ENCODE data around the gene UROS. TPM values are rescaled to one million over a fixed set of nuclear protein-coding genes. Genes with fewer than 3 reads are reported as not detected.

The UROS gene
- total RNA-seq, 2 donors from 2014 or later = 29.0 to 30.7 TPM

GRCh38 chr10:125757742-125758141, 65.3 kb downstream of the UROS start:
- H3K9me3 ChIP-seq (ENCODE audit: control insufficient read depth, low read length, poor library complexity, severe bottlenecking) = no peaks in the 10 kb centered on the region
- H3K27me3 Mint-ChIP-seq = no peaks in the 10 kb centered on the region
- H3K4me1 Mint-ChIP-seq = peaks cover 22% of the 10 kb centered on the region
- peaks cover 25% of the 10 kb centered on the region for H3K36me3 Mint-ChIP-seq (ENCODE audit: low read depth)
- peak overlapping the region; percentile 30 for H3K27ac Mint-ChIP-seq
- ATAC-seq (no peak), DNase-seq (no peak)
- no peak overlapping the region for H3K4me3 Mint-ChIP-seq

GRCh38 chr10:125756853-125757487, 66.1 kb downstream of the UROS start:
- H3K4me1 Mint-ChIP-seq = peaks cover 22% of the 10 kb centered on the region
- H3K4me3 Mint-ChIP-seq = no peak overlapping the region
- ATAC-seq = no peak
- no peaks in the 10 kb centered on the region for H3K27me3 Mint-ChIP-seq
- no peak overlapping the region for H3K27ac Mint-ChIP-seq
- peaks cover 25% of the 10 kb centered on the region for H3K36me3 Mint-ChIP-seq (ENCODE audit: low read depth)
- H3K9me3 ChIP-seq (ENCODE audit: control insufficient read depth, low read length, poor library complexity, severe bottlenecking) = no peaks in the 10 kb centered on the region
- no peak for DNase-seq

- Mint-ChIP-seq H3K4me1 (peaks cover 24% of the 10 kb centered on the region), H3K36me3 (ENCODE audit: low read depth) (peaks cover 23% of the 10 kb centered on the region), H3K27ac (peak overlapping the region; percentile 48), H3K4me3 (no peak overlapping the region), H3K27me3 (no peaks in the 10 kb centered on the region)
- DNase-seq = no peak
- ATAC-seq = no peak
- H3K9me3 ChIP-seq (ENCODE audit: control insufficient read depth, low read length, poor library complexity, severe bottlenecking) = no peaks in the 10 kb centered on the region
Measured at GRCh38 chr10:125756196-125756595, 66.9 kb downstream of the UROS start.

DNA sequence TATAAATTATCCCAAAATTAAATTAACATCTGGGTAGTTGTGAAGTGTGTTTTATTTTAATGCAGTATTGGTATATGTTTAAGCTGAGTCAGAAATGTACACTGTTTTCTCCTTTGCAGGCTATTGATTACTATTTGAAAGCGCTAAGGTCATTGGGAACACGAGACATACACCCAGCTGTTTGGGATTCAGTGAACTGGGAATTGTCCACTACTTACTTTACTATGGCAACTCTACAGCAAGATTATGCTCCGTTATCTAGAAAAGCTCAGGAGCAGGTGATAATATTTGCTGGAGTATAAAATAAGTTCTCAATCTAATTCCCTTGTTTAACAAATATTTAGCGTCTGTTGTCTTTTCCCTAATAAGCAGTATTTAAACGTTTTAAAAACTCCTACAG, 75.6 kb downstream of the UROS start:
- Mint-ChIP-seq H3K36me3 (ENCODE audit: low read depth) (peaks cover 10% of the 10 kb centered on the region), H3K4me3 (no peak overlapping the region), H3K27ac (no peak overlapping the region), H3K27me3 (no peaks in the 10 kb centered on the region), H3K4me1 (peaks cover 2% of the 10 kb centered on the region)
- DNase-seq (no peak), ATAC-seq (no peak)
- no peaks in the 10 kb centered on the region for H3K9me3 ChIP-seq (ENCODE audit: control insufficient read depth, low read length, poor library complexity, severe bottlenecking)

DNA sequence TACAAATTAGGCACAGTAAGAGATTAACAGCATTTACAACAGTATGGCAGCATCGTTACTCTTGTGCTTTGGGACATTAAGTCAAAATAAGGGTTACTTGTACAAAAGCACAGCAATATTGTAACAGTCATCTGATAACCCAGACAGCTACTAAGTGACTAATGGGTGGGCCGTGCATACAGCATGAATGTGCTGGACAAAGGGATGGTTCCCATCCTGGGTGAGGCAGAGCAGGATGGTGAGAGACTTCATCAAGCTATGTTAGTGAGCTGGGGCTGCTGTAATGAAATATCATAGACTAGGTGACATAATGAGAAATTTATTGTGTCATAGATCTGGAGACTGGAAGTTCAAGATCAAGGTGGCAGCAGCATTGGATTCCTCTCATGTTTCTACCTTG, 78.1 kb downstream of the UROS start:
- H3K4me3 Mint-ChIP-seq = no peak overlapping the region
- DNase-seq = no peak
- no peak for ATAC-seq
- no peaks in the 10 kb centered on the region for H3K9me3 ChIP-seq (ENCODE audit: control insufficient read depth, low read length, poor library complexity, severe bottlenecking)
- H3K4me1 Mint-ChIP-seq = peaks cover 4% of the 10 kb centered on the region
- peaks cover 12% of the 10 kb centered on the region for H3K36me3 Mint-ChIP-seq (ENCODE audit: low read depth)
- peak overlapping the region; percentile 61 for H3K27ac Mint-ChIP-seq
- no peaks in the 10 kb centered on the region for H3K27me3 Mint-ChIP-seq

DNA sequence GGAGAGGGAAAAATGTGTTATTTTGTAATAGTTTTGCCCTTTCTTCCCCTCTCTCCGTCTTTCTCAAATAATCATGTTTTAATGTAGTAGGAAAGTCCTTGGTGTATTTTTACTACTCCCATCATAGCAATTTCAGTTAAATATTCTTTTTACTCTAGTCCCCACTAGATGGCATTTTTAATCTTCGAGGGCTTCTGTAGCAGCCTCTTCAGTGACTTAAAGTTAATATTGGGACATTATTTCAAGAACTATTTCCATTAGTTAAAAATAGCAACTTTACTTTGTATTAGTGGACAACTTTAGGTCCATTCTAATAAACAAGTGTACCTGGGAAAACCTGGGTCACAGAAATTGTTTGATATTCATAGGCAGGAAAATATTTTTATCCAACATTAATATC, 80.6 kb downstream of the UROS start:
- H3K9me3 ChIP-seq (ENCODE audit: control insufficient read depth, low read length, poor library complexity, severe bottlenecking) = no peaks in the 10 kb centered on the region
- Mint-ChIP-seq H3K4me1 (peaks cover 9% of the 10 kb centered on the region), H3K27me3 (no peaks in the 10 kb centered on the region), H3K27ac (no peak overlapping the region), H3K4me3 (no peak overlapping the region), H3K36me3 (ENCODE audit: low read depth) (peaks cover 17% of the 10 kb centered on the region)
- DNase-seq = no peak
- no peak for ATAC-seq

DNA sequence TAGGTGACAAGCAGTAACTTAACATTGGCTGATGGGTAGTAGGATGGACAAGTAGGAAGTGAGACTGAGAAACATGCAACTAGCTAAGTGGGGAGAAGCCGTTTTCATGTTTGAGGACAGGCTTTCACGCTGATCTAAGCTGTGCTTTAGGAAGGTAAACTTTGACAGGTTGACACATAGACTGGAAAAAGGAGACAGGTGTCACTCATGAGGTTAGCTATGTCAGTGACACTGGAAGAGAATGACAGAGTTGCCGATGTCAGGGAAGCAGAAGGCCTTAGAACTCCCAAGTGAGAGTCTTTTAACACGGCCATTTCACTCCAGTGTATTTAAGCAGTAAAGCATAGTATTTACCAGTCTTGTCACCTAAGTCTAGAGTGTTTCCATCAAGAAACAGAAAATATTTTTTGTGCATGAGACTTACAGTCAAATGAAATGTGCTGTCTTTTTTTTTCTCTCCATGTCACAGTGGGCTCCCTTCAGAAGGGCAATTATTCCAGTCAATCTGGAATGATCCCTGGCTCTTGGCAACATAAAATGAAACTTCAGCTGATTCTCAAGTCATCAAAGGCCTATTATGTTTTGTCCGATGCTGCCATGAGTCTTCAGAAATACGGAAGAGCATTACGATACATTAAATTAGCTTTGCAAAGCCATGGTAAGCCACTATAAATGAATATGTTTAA, 82.9 kb downstream of the UROS start:
- DNase-seq (no peak), ATAC-seq (no peak)
- no peak overlapping the region for H3K27ac Mint-ChIP-seq
- peak overlapping the region; percentile 21 for H3K4me3 Mint-ChIP-seq
- peaks cover 13% of the 10 kb centered on the region for H3K4me1 Mint-ChIP-seq
- peaks cover 24% of the 10 kb centered on the region for H3K36me3 Mint-ChIP-seq (ENCODE audit: low read depth)
- H3K9me3 ChIP-seq (ENCODE audit: control insufficient read depth, low read length, poor library complexity, severe bottlenecking) = no peaks in the 10 kb centered on the region
- H3K27me3 Mint-ChIP-seq = no peaks in the 10 kb centered on the region

Other genes with a start within 250 kb of the UROS start
- not detected for gene TEX36, start 140.1 kb downstream of the UROS start, total RNA-seq
- 10 to 100 TPM; 33.5 to 51.1 TPM for gene EDRF1, start 103.5 kb downstream of the UROS start, total RNA-seq
- gene MMP21, start 47.4 kb downstream of the UROS start, total RNA-seq = under 1 TPM; 0.29 to 0.42 TPM
- gene BCCIP, start 288 bp upstream of the UROS start, total RNA-seq = 10 to 100 TPM; 43.2 to 44.9 TPM
- 1 to 10 TPM; 5.8 to 6.4 TPM for gene DHX32, start 58.0 kb upstream of the UROS start, total RNA-seq
- gene FANK1, start 73.3 kb upstream of the UROS start, total RNA-seq = 1 to 10 TPM in 1 of 2 donors, under 1 TPM in 1; 0.60 to 4.5 TPM